Dermis lymphatic vessel endothelial cell (primary cell): Measurements from ENCODE around the gene KLC1. TPM values are rescaled to one million over a fixed set of nuclear protein-coding genes. Genes with fewer than 3 reads are reported as not detected.

Experiments
- total RNA-seq: library from RNA; depleted of rRNA; stranded (reverse); fragments of >200 nt; gene quantifications from 2 replicates; pipeline ENCODE4 v1.2.1, GENCODE V29; 2014

Gene KLC1
- total RNA-seq, result 140 and 153 TPM in 2 replicates

GRCh38 chr14:103628684-103629502 is at the start of gene KLC1:
TSS of gene KLC1 (plus strand) at chr14:103629211. CDS start at chr14:103654565, 25,354 bp downstream.

DNA sequence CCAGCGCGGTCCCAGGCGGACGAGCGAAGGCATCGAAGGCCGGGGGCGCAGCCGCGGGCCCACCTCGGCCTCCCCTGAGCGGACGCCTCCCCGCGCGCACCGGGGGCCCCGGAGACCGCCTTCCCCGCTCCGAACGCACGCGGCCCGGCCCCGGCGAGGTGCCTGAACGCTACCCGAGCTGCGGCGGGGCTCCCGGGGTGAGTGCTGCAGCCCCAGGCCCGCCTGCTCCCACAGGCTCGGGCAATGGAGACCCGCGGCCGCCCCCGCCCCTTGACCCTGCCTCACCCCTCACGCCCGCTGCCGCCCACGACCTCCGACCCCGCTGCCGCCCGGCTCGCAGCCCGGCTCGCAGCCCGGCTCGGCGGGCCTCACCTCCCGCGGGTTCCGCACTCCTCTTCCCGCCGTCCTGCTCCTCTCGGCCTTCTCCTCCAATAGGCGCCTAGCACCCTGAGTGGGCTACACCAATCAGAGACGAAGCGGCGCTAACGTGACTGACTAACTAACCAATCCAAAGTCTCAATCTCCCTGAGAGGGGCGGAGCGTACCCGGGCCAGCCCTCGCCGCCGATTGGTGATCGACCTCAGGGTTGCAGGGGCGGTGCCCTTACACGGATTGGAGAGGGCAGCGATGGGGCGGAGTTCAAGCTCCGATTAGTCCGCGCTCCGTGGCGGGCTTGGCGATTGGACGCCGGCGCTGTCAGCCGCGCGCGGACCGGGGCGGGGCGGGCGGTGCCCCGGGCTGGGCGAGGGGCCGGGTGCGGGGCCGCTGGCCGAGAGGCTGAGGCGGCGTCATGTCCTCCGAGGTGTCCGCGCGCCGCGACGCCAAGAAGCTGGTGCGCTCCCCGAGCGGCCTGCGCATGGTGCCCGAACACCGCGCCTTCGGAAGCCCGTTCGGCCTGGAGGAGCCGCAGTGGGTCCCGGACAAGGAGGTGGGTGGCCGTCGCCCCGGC is 86.3 kb downstream of the KLC1 start, which contains the start of the genes XRCC3 and ZFYVE21:
TSS of gene XRCC3 (minus strand) at position 400 of the 949 bp plus-strand sequence. CDS start 4,364 bp downstream, outside the sequence.
TSS of gene ZFYVE21 (plus strand) at position 759 of the 949 bp plus-strand sequence. CDS start at position 791, 32 bp downstream.

Other genes with a start within 250 kb of the KLC1 start
- 45.1 and 55.3 TPM in 2 replicates for gene MARK3, start 243.8 kb upstream of the KLC1 start, total RNA-seq
- gene CKB, start 106.4 kb upstream of the KLC1 start, total RNA-seq, result 2.4 and 6.1 TPM in 2 replicates
- gene TRMT61A, start 100.0 kb upstream of the KLC1 start, total RNA-seq, result 3.6 and 4.4 TPM in 2 replicates
- 31.3 and 34.0 TPM in 2 replicates for gene BAG5, start 66.6 kb upstream of the KLC1 start, total RNA-seq
- gene COA8, start 66.3 kb upstream of the KLC1 start, total RNA-seq, result 22.2 and 26.1 TPM in 2 replicates
- 5.7 and 7.2 TPM in 2 replicates for gene XRCC3, start 86.2 kb downstream of the KLC1 start, total RNA-seq
- gene ZFYVE21, start 86.6 kb downstream of the KLC1 start, total RNA-seq, result 62.0 and 92.0 TPM in 2 replicates
- gene PPP1R13B, start 218.4 kb downstream of the KLC1 start, total RNA-seq, result 15.3 and 16.3 TPM in 2 replicates